GM12892 (cell line): ENCODE results near the gene RBM22. TPM values are rescaled to one million over a fixed set of nuclear protein-coding genes. Genes with fewer than 3 reads are reported as not detected.
A peak's percentile ranks its signal among the peaks of the same experiment; 100 is the strongest.
"Not testable (repeated sequence)": the region's sequence is repeated elsewhere in the genome, so short reads cannot be mapped to it uniquely, and the experiment has no call there.

ENCODE experiments used
- DNase-seq: peaks from one replicate; pipeline ENCODE4 v3.0.0; 2011; ENCODE audit not compliant: insufficient read length
- FAIRE-seq: peaks from 2 replicates; lab custom pipeline; 2011; peaks lifted over from hg19 to GRCh38; lab: Jason Lieb, UNC
- POLR2A ChIP-seq: IDR thresholded peaks from 2 replicates; pipeline ENCODE4 v1.6.1; 2011; ENCODE audit warnings: low read depth, low read length, control low read depth
- POLR2AphosphoS5 ChIP-seq: IDR thresholded peaks from 2 replicates; pipeline ENCODE4 v1.6.1; 2011; ENCODE audit warnings: low read depth, low read length, control low read depth
- TAF1 ChIP-seq: IDR thresholded peaks from 2 replicates; pipeline ENCODE4 v1.6.1; 2011; ENCODE audit warnings: low read depth, mild to moderate bottlenecking, control low read depth, low read length, borderline replicate concordance
- polyA plus RNA-seq: library from polyadenylated mRNA; unstranded; fragments of >200 nt; gene quantifications from one replicate; pipeline ENCODE4 v1.2.1, GENCODE V29; 2012; ENCODE audit warnings: missing spikeins, inconsistent platforms; ENCODE audit not compliant: missing spikeins

Gene RBM22
- polyA plus RNA-seq: 36.5 TPM

DNA sequence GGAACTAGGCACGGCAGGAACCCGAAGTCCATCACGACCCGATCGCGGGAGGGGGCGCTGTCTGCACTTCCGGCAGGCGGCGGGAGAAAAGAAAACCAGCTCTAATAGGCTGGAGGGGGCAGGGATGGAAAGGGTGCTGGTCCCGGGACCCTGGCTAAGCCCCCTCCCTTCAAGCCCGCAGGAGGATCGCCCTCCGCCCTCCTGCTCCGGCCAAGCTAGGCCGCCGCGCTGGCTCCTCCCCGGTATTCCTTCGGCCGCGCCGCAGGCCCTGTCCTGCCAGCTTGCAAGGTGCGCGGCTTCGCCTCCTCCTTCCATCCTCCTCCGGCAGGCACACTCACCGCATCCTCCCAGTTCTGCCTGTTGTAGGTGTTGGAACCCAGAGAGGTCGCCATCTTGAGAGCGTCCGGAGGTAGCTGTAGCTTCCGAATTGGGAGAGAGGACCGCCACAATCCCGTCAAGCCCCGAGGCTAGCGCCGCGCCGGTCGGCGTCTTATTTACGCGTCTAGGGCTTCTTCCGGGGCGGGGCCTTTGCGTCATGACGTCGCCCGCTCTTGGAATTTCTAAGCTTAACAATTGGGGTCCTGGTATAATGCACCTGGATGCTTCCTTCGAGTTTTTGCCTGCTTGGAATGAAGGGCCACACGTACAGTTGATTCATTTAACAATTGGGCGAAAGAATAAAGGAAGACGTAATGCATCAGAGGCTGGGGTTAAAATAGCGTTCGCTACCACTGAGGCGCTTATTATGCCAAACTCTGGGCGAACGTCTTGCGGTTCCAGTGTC, at the start of gene RBM22:
Gene RBM22 (minus strand): TSS at position 469 of the 784 bp plus-strand sequence. CDS start 77 bp downstream, at position 392.
- peak; percentile 91 for FAIRE-seq
- peak; percentile 83 for TF ChIP-seq POLR2A
- peak; percentile 92 for TF ChIP-seq POLR2AphosphoS5
- peak; percentile 70; the same call in 1 of the 2 replicates for TF ChIP-seq TAF1
- peak; percentile 69 for DNase-seq

GRCh38 chr5:150750469-150750868, 49.6 kb upstream of the RBM22 start:
- no peak for DNase-seq
- TF ChIP-seq TAF1: no peak
- TF ChIP-seq POLR2AphosphoS5: no peak
- FAIRE-seq: no peak

- not testable (repeated sequence) for DNase-seq, FAIRE-seq
Observed at GRCh38 chr5:150743142-150743488, 42.3 kb upstream of the RBM22 start.

DNA sequence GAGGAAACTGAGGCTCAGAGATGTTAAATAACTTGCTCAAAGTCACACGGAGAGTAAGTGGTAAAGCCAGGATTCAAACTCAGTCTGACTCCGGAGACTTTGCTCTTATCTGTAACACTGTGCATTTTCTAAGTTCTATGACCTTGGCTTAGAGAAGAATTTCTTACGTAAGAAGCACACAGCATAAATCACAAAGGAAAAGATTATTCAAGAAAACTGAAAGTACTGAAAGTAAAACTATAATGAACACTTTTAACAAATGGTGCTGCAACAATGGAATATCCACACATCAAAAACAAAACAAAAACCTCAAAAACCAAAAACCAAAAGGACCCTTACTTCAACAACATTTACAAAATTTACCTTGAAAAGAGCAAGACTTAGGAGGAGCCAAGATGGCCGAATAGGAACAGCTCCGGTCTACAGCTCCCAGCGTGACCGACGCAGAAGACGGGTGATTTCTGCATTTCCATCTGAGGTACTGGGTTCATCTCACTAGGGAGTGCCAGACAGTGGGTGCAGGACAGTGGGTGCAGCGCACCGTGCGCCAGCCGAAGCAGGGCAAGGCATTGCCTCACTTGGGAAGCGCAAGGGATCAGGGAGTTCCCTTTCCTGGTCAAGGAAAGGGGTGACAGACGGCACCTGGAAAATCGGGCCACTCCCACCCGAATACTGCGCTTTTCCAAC, 41.7 kb upstream of the RBM22 start:
- not testable (repeated sequence) for DNase-seq, FAIRE-seq

- FAIRE-seq (no peak), DNase-seq (no peak)
- TF ChIP-seq TAF1 (no peak), POLR2AphosphoS5 (no peak), POLR2A (no peak)
Observed at GRCh38 chr5:150740992-150741391, 40.1 kb upstream of the RBM22 start.

DNA sequence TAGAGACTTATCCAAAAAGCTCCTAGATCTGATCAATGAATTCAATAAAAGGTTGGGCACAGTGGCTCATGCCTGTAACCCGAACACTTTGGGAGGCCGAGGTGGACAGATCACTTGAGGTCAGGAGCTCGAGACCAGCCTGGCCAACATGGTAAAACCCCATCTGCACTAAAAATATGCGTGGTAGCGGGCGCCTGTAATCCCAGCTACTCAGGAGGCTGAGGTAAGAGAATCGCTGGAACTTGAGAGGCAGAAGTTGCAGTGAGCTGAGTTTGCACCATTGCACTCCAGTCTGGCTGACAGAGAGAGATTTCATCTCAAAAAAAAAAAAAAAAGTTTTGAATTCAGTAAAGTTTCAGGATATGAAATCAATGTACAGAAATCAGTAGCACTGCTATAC, 38.0 kb upstream of the RBM22 start:
- TF ChIP-seq POLR2A (no peak), POLR2AphosphoS5 (no peak), TAF1 (no peak)
- DNase-seq: no peak
- no peak for FAIRE-seq

DNA sequence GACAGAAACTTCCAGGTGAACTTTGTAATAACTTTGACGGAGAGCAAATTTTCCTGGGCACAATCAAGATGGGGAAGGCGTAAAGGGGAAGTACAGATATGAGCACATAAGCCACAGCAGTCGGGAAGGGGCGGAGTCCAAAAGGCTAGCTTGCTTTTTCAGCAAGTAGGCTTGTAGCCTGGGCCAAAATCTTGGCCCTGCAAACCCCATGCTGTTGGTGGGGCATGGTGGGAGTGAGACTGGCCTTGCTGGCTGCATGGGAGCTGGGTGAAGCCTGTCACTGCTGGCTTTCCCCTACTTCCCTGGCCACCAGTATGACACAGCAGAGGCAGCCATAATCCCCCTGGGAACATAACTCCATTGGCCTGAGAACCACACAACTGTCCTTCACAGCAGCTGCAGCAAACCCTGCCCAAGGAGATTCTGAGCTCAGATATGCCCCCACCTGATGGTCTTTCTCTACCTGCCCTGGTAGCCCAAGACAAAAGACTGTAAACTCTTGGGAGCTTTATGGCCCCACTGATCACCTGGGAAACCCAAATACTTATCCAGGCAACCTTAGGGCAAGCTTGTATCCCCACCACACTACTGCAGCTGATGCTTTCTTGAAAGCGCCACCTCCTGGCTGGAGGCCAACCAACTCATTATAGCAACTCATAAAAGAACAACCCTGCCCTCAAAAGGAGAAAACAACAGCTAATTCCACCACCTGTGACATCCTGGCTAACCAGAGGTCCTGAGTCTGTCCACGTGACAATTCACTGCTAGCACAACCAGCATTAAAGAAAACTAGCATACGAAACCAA, 33.9 kb upstream of the RBM22 start:
- FAIRE-seq: no peak
- DNase-seq: peak; percentile 11
- no peak for TF ChIP-seq POLR2A
- no peak for TF ChIP-seq POLR2AphosphoS5
- TF ChIP-seq TAF1: no peak

- TF ChIP-seq POLR2A: no peak
- no peak for TF ChIP-seq TAF1
- TF ChIP-seq POLR2AphosphoS5: no peak
- FAIRE-seq (no peak), DNase-seq (no peak)
Observed at GRCh38 chr5:150731669-150732242, 30.9 kb upstream of the RBM22 start.

- FAIRE-seq (no peak), DNase-seq (no peak)
- no peak for TF ChIP-seq TAF1
Observed at GRCh38 chr5:150729859-150730258, 29.0 kb upstream of the RBM22 start.

DNA sequence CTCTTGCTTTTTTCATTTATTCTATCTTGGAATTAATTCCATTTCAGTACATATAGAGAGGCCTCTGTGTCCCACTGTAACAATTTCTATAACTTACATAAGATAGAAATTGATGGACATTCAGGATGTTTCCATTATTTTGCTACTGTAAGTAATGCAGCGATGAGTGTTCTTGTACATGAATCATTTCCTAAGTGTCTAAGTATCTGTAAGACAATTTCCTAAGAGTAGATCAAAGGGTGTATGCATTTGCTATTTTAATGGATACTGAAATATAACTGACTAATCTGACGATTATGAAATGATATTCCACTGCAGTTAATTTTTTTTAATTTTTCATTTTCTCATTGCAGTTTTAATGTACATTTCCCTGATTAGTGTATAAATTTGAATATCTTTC, 23.0 kb upstream of the RBM22 start:
- no peak for TF ChIP-seq POLR2AphosphoS5
- TF ChIP-seq POLR2A: no peak
- no peak for TF ChIP-seq TAF1
- DNase-seq (no peak), FAIRE-seq (no peak)

DNA sequence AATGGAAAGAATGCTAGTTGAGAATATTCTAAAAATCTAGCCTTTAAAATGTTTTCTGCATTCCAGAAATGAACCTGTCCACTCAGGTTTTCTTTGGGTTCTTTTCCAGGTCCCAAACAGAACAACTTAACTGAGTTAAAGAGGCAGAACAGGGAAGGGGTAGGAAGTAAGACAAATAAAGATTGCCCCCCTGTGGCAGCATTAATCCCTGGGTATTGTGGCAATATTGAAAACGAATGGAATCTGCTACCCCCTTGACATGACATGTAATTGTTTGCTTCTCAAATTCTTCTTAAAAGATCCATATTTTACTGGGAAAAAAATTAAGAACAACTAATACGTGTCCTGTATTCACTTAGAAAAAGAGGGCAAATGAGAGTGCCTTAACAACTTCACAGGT, 9.3 kb upstream of the RBM22 start:
- no peak for FAIRE-seq
- TF ChIP-seq POLR2AphosphoS5 (no peak), POLR2A (no peak), TAF1 (no peak)
- DNase-seq: no peak
